ENCODE measurements around the gene RAB3C.
"Not testable (repeated sequence)": the region's sequence is repeated elsewhere in the genome, so short reads cannot be mapped to it uniquely, and the experiment has no call there.

RAB3C gene

GRCh38 chr5:58675341-58675740 lies 92.5 kb downstream of the RAB3C start:
- DNase-seq (ENCODE audit: low spot score) = no peak

- DNase-seq (ENCODE audit: low spot score) = no peak
Measured at GRCh38 chr5:58677650-58678049, 94.8 kb downstream of the RAB3C start.

GRCh38 chr5:58680503-58680902 lies 97.6 kb downstream of the RAB3C start:
- DNase-seq (ENCODE audit: low spot score) = no peak

DNA sequence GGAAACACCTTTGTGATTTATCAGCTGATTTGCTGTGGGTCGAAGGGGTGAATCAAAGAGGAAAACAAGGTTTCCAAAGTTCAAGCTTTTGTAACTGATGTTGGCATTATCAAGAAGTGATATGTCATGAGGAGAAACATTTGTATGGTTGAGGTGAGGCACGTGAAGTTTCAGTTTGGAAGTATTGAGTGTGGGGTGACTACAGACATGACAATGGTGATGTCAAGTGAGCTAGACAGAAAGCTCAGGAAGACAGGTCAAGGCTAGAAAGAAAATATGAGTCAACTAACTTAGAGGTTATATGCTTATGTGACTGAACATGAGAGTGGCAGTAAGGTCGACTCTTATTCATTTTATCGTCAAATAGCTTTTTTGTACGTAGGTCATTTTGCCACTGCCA lies 99.1 kb downstream of the RAB3C start:
- DNase-seq (ENCODE audit: low spot score) = no peak

- no peak for DNase-seq (ENCODE audit: low spot score)
Measured at GRCh38 chr5:58683567-58683966, 100.7 kb downstream of the RAB3C start.

GRCh38 chr5:58687079-58687478 lies 104.2 kb downstream of the RAB3C start:
- no peak for DNase-seq (ENCODE audit: low spot score)

- DNase-seq (ENCODE audit: low spot score) = no peak
Measured at GRCh38 chr5:58687595-58687994, 104.7 kb downstream of the RAB3C start.

- DNase-seq (ENCODE audit: low spot score) = not testable (repeated sequence)
Measured at GRCh38 chr5:58699088-58699761, 116.3 kb downstream of the RAB3C start.

- no peak for DNase-seq (ENCODE audit: low spot score)
Measured at GRCh38 chr5:58699762-58700118, 116.9 kb downstream of the RAB3C start.

DNA sequence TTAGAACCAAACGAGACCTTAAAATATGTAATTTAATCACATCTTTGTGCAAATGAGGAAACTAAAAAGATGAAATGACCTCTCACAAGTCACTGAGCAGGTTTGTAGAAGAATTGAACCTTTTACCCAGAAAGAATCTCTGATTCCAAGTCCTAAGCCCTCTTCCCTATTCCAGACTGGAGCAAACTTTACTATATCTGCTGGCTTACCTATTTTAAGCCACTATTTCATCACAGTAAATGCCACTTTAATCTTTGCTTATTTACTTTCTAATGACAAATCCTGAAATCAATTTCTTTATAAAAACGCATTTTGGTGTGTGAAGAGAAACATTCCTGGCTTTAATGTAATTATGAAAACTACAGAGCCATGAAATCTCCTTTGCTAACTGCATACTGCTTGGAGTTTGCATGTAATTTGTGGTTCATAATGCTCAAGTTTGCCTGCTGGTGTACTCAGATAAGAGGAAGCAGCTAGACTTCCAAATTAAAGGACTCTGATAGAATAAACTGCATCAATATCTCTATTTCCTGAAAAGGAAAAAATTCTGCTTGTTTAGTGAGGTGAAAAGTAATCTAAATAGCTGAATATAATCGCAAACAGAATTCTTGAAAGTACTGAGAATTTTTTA lies 121.2 kb downstream of the RAB3C start:
- no peak for DNase-seq (ENCODE audit: low spot score)

- DNase-seq (ENCODE audit: low spot score) = no peak
Measured at GRCh38 chr5:58706736-58707135, 123.9 kb downstream of the RAB3C start.

- DNase-seq (ENCODE audit: low spot score) = no peak
Measured at GRCh38 chr5:58708456-58708855, 125.6 kb downstream of the RAB3C start.

DNA sequence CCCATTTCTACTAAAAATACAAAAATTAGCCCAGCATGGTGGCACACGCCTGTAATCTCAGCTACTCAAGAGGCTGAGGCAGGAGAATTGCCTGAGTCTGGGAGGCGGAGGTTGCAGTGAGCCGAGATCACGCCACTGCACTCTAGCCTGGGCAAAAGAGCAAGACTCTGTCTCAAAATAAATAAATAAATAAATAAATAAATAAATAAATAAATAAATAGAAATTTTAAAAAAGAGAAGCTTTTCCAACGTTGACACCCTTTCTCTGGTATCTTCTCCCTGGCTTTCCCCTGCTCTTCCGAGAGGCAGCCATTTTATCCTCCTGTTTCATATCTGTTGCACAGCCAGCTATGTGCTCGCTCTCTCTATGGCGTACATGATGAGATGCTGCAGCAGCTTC lies 127.5 kb downstream of the RAB3C start:
- not testable (repeated sequence) for DNase-seq (ENCODE audit: low spot score)

DNA sequence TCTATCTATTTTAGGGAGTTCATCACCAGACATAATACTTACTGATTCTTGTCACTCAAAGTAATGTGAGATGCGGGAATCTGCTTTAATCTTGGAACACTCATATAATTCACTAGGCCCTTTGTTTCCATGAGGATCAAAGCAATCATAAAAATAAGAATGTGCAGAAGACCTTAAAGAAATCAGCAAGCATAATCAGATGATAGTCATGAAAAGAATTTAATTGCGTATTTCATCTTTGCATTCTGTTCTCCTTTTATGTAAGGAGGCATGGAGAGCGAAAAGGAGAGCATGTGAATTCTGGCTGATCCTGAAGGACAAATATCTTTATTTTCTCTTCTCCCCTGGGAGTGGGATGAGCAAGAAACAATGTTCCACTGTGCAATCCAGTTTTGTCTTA lies 128.0 kb downstream of the RAB3C start:
- no peak for DNase-seq (ENCODE audit: low spot score)

DNA sequence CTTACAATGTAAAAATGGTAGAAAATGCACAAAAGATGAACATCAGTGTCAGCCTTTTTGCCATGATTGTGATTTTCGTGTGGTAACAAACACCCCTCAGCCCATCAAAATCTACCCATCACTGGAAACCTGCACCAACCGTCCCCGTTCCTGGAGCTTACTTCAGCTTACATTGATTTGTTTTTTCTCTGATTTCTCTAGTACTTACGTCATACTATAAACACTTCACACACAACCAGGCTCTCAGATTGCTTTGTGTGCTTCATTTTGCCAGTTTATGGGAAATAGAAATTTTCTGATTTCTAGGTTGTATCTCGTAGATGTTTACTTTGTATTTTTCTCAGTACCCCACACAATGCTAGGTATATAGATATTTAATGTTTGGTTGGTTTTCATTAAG lies 129.1 kb downstream of the RAB3C start:
- DNase-seq (ENCODE audit: low spot score) = no peak

GRCh38 chr5:58714046-58714445 lies 131.2 kb downstream of the RAB3C start:
- no peak for DNase-seq (ENCODE audit: low spot score)

DNA sequence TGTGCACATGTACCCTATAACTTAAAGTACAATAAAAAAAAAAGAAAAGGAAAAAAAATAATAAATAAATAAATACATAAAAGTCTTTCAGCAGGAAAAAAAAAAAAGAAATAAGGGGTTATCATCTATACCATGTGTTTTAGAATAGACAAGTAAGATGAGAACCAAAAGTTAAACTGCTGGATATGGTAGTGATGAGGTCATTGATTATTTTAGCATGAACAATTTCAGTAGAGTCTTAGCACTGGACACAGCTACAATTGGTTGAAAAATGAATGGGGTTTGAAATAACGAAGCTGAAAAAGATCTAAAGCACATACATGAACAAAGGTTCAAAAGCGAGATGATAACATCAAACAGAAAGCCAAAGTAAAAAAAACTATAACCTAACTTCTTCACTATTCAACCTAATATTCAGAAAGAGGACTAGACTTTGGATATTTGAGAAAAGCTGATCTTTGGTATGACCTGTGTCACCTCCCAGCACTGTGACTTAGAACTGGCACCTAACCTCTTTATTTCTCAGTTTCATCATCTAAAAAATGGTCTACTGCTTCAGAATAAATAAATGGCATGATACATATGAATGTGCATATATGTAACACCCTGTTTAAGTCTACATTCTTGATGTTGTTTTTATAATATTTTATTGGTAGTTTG lies 133.3 kb downstream of the RAB3C start:
- no peak for DNase-seq (ENCODE audit: low spot score)

DNA sequence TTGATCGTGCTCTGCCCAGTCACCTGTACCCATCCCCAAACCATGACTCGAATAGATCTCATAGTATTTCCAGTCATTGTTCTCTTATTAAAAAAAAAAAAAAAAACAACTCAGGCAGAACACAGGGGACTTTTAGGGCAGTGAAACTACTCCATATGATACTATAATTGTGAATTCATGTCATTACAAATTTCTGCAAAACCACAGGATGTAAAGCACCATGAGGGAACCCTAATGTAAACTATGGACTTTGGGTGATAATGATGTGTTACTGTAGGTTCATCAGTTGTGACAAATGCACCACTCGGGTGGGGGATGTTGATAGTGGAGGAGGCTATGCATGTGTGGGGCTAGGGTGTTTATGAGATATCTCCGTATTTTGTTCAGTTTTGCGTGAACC lies 133.8 kb downstream of the RAB3C start:
- no peak for DNase-seq (ENCODE audit: low spot score)

DNA sequence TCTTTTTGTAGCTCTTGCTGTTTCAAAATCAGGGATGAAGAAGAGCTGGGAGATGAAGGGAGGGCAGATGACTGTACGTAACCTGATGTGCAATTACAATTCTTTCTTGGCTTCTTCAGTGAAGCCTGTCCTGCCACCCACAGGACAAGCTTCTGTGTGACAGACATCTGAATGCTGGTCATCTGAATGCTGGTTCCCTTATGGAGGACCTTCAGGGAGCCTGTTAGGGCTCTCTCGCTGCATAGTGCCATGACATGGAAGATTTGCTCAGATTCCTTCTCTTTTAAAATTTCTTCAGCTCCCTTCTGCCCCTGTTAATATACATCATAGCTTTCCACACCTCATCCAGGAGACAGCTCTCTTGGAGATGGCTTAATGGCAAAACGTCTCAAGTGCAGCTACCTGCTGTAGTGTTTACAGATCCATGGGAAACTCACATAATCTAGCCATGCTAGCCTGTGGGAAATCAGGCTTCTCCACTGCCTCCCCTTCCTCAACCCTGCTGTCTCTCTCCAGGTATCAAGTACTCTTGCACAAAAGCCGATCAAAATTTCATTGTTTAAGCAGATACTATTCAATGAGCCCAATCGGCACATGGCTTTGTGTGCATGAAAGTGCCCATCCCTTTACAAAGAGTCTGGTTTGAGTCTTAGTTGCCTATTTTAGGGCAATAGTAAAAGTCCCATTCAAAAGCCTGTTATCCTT lies 134.6 kb downstream of the RAB3C start:
- DNase-seq (ENCODE audit: low spot score) = no peak

DNA sequence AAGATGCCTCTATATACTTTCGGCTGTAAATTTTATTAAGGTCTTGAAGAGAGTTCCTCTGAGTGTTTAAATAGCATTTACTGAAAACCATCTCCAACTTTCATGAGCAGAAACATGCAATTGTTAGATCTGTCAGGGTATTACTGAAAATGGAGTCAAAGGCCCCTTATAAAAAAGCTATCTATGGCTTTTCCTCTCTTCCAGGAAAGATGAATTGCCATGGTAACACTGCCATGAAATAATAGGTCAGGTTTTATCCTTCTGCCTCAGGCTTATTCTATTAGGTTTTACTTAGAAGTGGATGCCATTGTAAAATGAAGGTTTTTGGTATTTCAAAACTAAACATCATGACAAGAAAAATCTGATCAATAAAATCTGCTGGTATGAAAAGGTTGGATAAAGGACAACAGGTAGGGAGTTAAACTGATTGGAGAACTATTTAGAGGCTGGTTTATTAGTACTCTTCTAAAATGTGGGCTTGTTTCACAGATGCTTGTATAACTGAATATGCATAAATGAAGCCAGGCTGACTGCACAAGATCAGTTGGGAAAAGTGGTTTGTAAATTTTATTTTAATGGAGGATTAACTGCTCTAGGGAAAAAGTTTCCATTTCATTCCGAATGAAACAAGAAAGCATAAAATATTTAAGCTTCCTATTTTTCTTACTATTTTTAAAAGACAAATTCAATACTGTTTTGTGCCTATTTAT lies 135.5 kb downstream of the RAB3C start:
- no peak for DNase-seq (ENCODE audit: low spot score)

DNA sequence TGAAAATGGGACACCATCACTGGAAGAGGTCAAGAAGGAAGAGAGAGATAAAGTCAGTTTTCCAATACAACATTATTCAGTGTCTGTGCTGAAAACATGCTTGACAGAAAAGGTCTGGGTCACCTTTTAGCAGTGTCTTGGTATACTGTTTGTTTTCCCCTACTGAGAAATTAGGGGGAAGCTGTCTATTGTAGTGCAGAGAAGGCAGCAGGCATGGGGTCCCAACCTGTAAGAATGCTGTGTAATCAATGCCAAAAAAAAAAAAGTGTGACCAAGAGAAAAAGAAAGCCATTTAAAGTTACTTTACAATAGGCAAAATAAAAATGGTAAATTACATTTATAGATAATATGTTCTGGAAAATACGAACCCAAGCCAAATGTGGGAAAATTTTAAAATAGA lies 139.3 kb downstream of the RAB3C start:
- DNase-seq (ENCODE audit: low spot score) = no peak

GRCh38 chr5:58724992-58725391 lies 142.1 kb downstream of the RAB3C start:
- no peak for DNase-seq (ENCODE audit: low spot score)
